DND-41 (cell line): ENCODE measurements around the gene GMPR.

Experiments
- ATAC-seq: fragments of 200-7000 bp; cut with Tn5 transposase; 3 replicates; pipeline ENCODE4 v1.9.1; 2021; ENCODE audit warnings: low read depth; ENCODE audit not compliant: insufficient read depth
- DNase-seq: peaks from one replicate; pipeline ENCODE4 v3.0.0-alpha.2; 2020
- H2AFZ ChIP-seq: 2 replicates; pipeline ENCODE4 v1.6.0; 2012; ENCODE audit warnings: low read depth, low read length
- H3K27ac ChIP-seq: 2 replicates; pipeline ENCODE4 v1.5.1; 2012; ENCODE audit warnings: low read length, inconsistent platforms
- H3K27me3 ChIP-seq: fragments of 200-600 bp; sonication (generic); 2 replicates; pipeline ENCODE4 v1.6.0; 2012; ENCODE audit warnings: low read length, mild to moderate bottlenecking, inconsistent platforms; ENCODE audit not compliant: insufficient read depth, poor library complexity
- H3K36me3 ChIP-seq: 2 replicates; pipeline ENCODE4 v1.5.1; 2012; ENCODE audit warnings: low read length, inconsistent platforms; ENCODE audit not compliant: insufficient read depth
- H3K4me1 ChIP-seq: 2 replicates; pipeline ENCODE4 v1.5.1; 2012; ENCODE audit warnings: mild to moderate bottlenecking, low read length; ENCODE audit not compliant: insufficient read depth
- H3K4me2 ChIP-seq: 2 replicates; pipeline ENCODE4 v1.6.0; 2012; ENCODE audit warnings: mild to moderate bottlenecking, moderate library complexity, low read length, inconsistent platforms; ENCODE audit not compliant: insufficient read depth
- H3K4me3 ChIP-seq, 2 experiments: fragments of 200-600 bp in 1 of 2; shearing (Covaris generic) in 1 of 2; 2 replicates each; pipeline ENCODE4 v1.5.1; 2012 to 2016; ENCODE audit warnings: inconsistent platforms in 2 of 2, low read length in 2 of 2, mild to moderate bottlenecking in 2 of 2, low read depth in 1 of 2, moderate library complexity in 1 of 2
- H3K79me2 ChIP-seq: 2 replicates; pipeline ENCODE4 v1.6.0; 2012; ENCODE audit warnings: low read length, inconsistent platforms; ENCODE audit not compliant: insufficient read depth
- H3K9ac ChIP-seq: 2 replicates; pipeline ENCODE4 v1.6.0; 2012; ENCODE audit warnings: low read depth, mild to moderate bottlenecking, inconsistent platforms, low read length, moderate library complexity
- H3K9me3 ChIP-seq: 2 replicates; pipeline ENCODE4 v1.5.1; 2012; ENCODE audit warnings: low read length, moderate library complexity, mild to moderate bottlenecking, inconsistent platforms; ENCODE audit not compliant: insufficient read depth, severe bottlenecking
- H4K20me1 ChIP-seq: 2 replicates; pipeline ENCODE4 v1.6.0; 2012; ENCODE audit warnings: low read length; ENCODE audit not compliant: insufficient read depth
- EZH2 ChIP-seq: IDR thresholded peaks from 3 replicates; pipeline ENCODE4 v1.6.1; 2012; ENCODE audit warnings: borderline replicate concordance, low read depth, mild to moderate bottlenecking, moderate library complexity, low read length, inconsistent platforms; ENCODE audit not compliant: severe bottlenecking
- TF ChIP-seq, protein P1 (sequence below): IDR thresholded peaks from 2 replicates; pipeline ENCODE4 v1.5.1; 2012; ENCODE audit warnings: borderline replicate concordance, low read length, moderate library complexity, mild to moderate bottlenecking; ENCODE audit not compliant: poor library complexity, severe bottlenecking; ENCODE audit errors: extremely low read depth

Gene GMPR

DNA sequence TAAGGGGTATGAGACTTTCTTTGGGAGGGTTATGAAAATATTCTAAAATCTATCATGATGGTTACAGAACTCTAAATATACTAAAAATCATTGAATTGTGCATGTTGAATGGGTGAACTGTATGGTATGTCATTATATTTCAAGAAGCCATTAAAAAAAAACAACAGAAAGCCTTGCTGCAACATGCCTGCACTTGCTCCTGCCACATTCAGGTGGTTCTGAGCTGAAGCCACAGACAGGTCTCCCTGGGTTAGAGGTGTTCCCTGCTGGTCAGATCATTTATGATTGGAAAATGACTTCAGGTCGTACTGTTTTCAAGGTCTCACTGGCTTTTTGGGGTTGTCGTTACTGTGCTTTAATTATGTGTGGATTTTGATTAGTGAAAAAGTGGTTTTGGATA is 13.3 kb downstream of the GMPR start:
- Histone ChIP-seq H3K9ac (no peak overlapping the region), H2AFZ (no peak overlapping the region), H3K4me3 (no peak overlapping the region), H3K4me2 (no peak overlapping the region), H3K9me3 (no peaks in the 10 kb centered on the region), H3K79me2 (no peaks in the 10 kb centered on the region), H3K27me3 (no peaks in the 10 kb centered on the region), H3K4me1 (no peaks in the 10 kb centered on the region), H3K36me3 (no peaks in the 10 kb centered on the region), H4K20me1 (no peaks in the 10 kb centered on the region), H3K27ac (no peak overlapping the region)
- ATAC-seq (no peak), DNase-seq (no peak)
- TF ChIP-seq, protein P1, sequence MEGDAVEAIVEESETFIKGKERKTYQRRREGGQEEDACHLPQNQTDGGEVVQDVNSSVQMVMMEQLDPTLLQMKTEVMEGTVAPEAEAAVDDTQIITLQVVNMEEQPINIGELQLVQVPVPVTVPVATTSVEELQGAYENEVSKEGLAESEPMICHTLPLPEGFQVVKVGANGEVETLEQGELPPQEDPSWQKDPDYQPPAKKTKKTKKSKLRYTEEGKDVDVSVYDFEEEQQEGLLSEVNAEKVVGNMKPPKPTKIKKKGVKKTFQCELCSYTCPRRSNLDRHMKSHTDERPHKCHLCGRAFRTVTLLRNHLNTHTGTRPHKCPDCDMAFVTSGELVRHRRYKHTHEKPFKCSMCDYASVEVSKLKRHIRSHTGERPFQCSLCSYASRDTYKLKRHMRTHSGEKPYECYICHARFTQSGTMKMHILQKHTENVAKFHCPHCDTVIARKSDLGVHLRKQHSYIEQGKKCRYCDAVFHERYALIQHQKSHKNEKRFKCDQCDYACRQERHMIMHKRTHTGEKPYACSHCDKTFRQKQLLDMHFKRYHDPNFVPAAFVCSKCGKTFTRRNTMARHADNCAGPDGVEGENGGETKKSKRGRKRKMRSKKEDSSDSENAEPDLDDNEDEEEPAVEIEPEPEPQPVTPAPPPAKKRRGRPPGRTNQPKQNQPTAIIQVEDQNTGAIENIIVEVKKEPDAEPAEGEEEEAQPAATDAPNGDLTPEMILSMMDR = no peak
- TF ChIP-seq EZH2 = no peak

DNA sequence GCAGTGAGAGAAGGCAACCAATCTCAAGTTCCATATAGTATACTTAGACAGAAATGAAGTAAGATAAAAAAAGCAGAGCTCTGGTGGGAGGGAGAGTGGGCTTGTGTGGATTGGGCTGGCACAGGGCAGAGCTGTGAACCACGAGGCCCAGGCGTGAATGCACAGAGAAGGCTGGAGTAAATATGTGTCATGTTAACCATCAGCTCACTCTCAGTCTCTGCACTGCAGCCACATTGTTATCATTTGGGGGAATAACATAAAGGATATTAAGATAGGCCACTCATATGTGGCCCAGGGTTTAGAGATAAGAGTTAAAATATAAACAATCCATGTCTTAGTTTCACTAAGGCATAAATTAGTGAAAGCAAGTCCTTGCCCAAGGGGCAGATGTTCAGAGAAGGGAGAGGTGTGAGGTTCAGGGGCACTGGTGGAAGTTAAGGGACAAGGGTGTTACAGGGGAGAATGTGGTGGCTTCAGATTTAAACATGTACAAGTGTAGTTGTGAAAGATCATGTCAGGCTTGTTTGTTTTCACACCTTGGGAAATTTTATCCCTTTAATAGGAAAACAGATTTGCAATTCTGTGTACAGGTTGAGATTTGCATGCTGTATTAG is 14.4 kb downstream of the GMPR start:
- H4K20me1 ChIP-seq = no peaks in the 10 kb centered on the region
- TF ChIP-seq, protein P1 = no peak
- TF ChIP-seq EZH2 = no peak

DNA sequence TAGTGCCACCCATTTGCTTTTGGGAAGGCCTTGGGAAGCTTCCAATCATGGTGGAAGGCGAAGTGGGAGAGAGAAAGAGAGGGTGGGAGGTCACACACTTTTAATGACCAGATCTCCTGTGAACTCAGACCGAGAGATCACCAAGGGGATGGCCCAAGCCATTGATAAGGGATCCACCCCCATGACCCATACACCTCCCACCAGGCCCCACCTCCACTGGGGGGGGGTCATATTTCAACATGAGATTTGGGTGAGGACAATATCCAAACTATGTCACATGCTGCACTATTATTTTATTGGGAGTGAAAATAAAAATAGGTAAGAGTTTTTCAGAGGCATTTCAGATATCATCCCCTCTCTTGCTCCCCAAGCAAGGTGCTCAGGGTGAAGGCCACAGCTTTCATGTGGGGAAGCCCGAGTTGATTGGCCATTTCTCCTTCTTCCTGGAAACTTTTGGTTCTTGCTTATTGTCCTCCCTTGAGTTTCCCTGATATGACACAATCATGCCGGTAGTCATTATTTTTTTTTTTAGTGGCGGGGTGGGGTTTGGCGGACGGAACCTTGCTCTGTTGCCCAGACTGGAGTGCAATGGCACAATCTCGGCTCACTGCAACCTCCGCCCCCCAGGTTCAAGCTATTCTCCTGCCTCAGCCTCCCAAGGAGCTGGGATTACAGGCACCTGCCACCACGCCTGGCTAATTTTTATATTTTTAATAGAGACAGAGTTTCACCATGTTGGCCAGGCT is 15.2 kb downstream of the GMPR start:
- H3K27ac ChIP-seq = no peak overlapping the region
- no peaks in the 10 kb centered on the region for H3K36me3 ChIP-seq
- H3K4me2 ChIP-seq = no peak overlapping the region
- no peaks in the 10 kb centered on the region for H3K4me1 ChIP-seq
- no peaks in the 10 kb centered on the region for H4K20me1 ChIP-seq
- H3K9ac ChIP-seq = no peak overlapping the region
- TF ChIP-seq, protein P1 = no peak
- no peak for TF ChIP-seq EZH2
- ATAC-seq (no peak), DNase-seq (no peak)
- H2AFZ ChIP-seq = no peak overlapping the region
- no peaks in the 10 kb centered on the region for H3K79me2 ChIP-seq
- no peak overlapping the region for H3K4me3 ChIP-seq
- no peaks in the 10 kb centered on the region for H3K27me3 ChIP-seq
- no peaks in the 10 kb centered on the region for H3K9me3 ChIP-seq

More for the DNA sequence above, 14.4 kb downstream of the GMPR start:
- Histone ChIP-seq H3K27ac (no peak overlapping the region), H3K4me1 (no peaks in the 10 kb centered on the region), H2AFZ (no peak overlapping the region), H3K4me3 (no peak overlapping the region), H3K36me3 (no peaks in the 10 kb centered on the region), H3K9ac (no peak overlapping the region), H3K4me2 (no peak overlapping the region), H3K27me3 (no peaks in the 10 kb centered on the region), H3K79me2 (no peaks in the 10 kb centered on the region), H3K9me3 (no peaks in the 10 kb centered on the region)
- DNase-seq (no peak), ATAC-seq (no peak)
